GM18502 (cell line): ENCODE data around the gene MROH7.

Experiments
- ATAC-seq: cut with Tn5 transposase; IDR thresholded peaks from one replicate; pipeline ENCODE4 v1.9.1; 2021; ENCODE audit warnings: mild to moderate bottlenecking; ENCODE audit not compliant: unreplicated experiment, poor library complexity

The MROH7 gene

GRCh38 chr1:54686155-54686554, 44.6 kb downstream of the MROH7 start:
- ATAC-seq = no peak

GRCh38 chr1:54694771-54695170, 53.2 kb downstream of the MROH7 start:
- ATAC-seq = no peak

- no peak for ATAC-seq
Observed at GRCh38 chr1:54695221-54695620, 53.6 kb downstream of the MROH7 start.

GRCh38 chr1:54695764-54696163, 54.2 kb downstream of the MROH7 start:
- no peak for ATAC-seq

DNA sequence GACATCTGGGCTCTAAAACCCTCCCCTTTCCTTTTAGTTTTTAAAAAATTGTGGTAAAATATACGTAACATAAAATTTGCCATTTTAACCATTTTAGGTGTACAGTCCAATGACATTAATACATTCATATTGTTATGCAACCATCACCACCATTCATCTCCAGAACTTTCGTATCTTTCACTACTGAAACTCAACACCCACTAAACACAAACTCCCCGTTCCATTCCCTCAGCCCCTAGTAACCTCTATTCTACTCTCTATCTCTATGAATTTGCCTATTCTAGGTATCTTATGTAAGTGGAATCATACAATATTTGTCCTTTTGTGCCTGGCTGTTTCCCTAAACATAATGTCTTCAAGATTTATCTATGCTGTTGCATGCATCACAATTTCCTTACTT, 54.7 kb downstream of the MROH7 start:
- no peak for ATAC-seq

DNA sequence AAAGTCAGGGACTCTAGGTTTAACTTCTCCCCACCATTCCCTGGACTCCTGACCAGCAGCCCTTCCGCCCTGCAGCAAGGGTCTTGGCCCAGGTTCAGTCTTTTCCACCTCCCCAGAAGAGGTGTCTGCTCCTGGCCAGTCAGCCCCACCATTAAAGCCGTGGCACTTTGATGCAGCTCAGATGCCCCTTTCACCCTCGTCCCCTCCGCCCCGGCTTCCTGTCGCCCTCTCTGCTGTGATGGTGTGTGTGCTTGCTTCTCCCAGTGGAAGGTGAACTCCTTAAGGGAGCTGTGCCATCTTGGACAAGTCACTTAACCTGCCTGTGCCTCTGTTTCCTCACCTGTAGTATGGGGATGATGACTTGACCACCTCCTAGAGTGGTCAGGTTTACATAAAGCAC, 56.3 kb downstream of the MROH7 start:
- ATAC-seq = no peak

- no peak for ATAC-seq
Observed at GRCh38 chr1:54698346-54698745, 56.8 kb downstream of the MROH7 start.

- ATAC-seq = no peak
Observed at GRCh38 chr1:54699936-54700525, 58.4 kb downstream of the MROH7 start.

DNA sequence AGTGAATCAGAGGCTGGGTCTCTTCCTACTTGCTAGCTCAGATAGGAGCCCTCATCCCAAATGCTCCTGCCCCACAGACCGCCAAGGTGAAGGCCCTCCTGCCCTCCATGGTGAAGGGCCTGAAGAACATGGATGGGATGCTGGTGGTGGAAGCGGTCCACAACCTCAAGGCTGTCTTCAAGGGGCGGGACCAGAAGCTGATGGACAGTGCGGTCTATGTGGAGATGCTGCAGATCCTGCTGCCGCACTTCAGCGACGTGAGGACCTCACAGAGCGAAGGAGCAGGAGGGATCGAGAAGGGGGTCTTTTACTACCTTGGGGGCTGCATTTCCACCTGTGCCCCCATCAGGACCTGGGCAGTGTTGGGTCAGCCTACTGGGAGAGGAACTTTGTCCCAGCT, 59.5 kb downstream of the MROH7 start:
- ATAC-seq = no peak

DNA sequence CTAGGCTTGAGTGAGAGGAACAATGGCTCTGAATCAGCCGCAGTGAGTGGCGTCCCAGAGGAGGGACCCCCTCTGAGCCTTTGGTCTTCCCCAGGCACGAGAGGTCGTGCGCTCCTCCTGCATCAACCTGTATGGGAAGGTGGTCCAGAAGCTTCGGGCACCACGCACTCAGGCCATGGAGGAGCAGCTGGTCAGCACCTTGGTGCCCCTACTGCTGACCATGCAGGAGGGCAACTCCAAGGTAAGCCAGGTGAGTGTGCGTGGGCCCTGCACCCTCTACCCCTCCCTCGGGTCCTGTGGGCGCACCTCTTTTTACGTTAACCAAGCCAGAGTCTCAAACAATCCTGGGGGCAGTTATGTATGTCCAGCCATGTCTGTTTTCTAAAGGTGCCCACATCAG, 60.4 kb downstream of the MROH7 start:
- no peak for ATAC-seq

DNA sequence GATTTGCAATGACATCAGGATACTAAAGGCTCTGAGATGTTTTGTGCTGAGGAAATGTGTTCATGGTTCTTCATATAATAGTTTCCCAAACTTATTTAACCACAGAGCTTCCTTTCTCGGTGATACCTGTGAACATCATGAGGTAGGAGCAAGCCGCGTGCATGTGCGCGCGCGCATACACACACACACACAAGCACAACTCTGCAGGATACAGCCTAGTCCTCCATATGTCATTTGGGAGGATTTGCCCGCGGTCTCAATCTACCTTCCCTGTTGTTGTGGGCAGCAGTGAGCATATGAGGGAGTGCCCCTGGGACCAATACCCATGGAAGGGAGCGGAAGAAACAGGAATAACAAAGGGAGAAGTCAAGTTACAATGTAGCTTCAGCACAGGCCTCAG, 61.9 kb downstream of the MROH7 start:
- no peak for ATAC-seq

- ATAC-seq = no peak
Observed at GRCh38 chr1:54705153-54705552, 63.6 kb downstream of the MROH7 start.

DNA sequence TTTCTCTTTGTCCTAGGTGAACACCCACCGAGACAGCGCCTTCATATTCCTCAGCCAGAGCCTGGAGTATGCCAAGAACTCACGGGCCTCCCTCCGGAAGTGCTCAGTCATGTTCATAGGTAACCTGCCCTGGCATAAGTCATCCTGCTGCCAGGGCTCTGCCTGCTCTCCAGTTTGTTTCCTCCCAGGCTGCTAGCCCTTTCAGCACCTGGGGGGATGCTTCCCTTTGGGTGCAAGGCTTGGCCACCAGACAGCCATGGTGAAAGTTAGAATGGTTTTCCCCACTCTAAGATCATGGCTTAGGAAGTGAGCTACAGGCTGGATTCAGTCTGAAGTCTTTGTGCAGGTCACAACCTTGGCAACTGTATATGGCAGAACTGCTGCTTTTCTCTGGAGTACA, 64.8 kb downstream of the MROH7 start:
- ATAC-seq = no peak

- ATAC-seq = no peak
Observed at GRCh38 chr1:54708385-54708784, 66.8 kb downstream of the MROH7 start.

- ATAC-seq = no peak
Observed at GRCh38 chr1:54709547-54710292, 68.1 kb downstream of the MROH7 start.

- no peak for ATAC-seq
Observed at GRCh38 chr1:54710434-54710833, 68.8 kb downstream of the MROH7 start.

DNA sequence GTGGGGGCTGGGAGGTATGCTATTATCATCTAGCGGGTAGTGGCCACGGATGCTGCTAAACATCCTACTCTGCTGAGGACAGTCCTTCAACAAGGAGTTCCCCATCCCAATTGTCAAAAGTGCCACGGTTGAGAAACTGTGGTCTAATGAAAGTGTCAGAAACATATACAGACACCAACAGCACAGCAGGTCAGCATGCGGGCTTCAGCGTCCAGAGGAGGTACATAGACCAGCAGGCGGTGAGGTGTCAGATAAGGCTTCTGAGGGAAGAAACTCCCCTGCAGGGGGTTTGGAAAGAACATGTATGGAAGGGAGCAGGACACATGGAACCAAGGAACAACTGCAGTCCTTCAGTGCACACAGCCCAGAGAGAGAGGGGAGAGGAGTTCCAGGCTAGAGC, 69.3 kb downstream of the MROH7 start:
- ATAC-seq = no peak

DNA sequence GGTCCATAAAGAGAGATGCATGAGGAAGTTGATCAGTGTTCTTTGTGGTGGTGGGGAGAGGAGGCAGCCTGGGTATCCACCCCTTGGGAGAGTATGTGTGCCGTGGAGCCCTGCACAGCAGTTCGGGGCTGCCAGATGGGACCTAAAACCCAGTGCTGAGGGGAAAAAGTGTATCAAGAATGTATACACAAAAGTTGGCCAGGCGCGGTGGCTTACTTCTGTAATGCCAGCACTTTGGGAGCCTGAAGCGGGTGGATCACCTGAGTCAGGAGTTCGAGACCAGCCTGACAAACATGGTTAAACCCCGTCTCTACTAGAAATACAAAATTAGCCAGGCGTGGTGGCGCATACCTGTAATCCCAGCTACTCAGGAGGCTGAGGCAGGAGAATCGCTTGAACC, 70.0 kb downstream of the MROH7 start:
- no peak for ATAC-seq

- ATAC-seq = no peak
Observed at GRCh38 chr1:54714881-54715492, 73.4 kb downstream of the MROH7 start.

GRCh38 chr1:54715493-54716298, 74.1 kb downstream of the MROH7 start, which contains the start of gene TTC4:
Gene TTC4, plus strand, starts transcription at chr1:54715861. Its CDS starts 48 bp downstream, at chr1:54715909.
- ATAC-seq = peak; percentile 98
